Left ventricle myocardium superior (tissue), 1 donor: Measurements from ENCODE around the gene IQCH. TPM values are rescaled to one million over a fixed set of nuclear protein-coding genes. Genes with fewer than 3 reads are reported as not detected.
A peak's percentile ranks its signal among the peaks of the same experiment; 100 is the strongest.
"Not testable (repeated sequence)": the region's sequence is repeated elsewhere in the genome, so short reads cannot be mapped to it uniquely, and the experiment has no call there.

ENCODE experiments used
- ATAC-seq: fragments of 200-7000 bp; cut with Tn5 transposase; one replicate; pipeline ENCODE4 v1.9.1; 2020; ENCODE audit warnings: mild to moderate bottlenecking, moderate library complexity
- DNase-seq: peaks from one replicate; pipeline ENCODE4 v3.0.0-alpha.2; 2020
- intact Hi-C: fragments of 100-400 bp; cut with micrococcal nuclease; formaldehyde crosslinking; loops from one replicate; pipeline ENCODE4 v1.11.0; 2022
- total RNA-seq: library from RNA; stranded (reverse); fragmentation: NEBNext Ultra II Directional; extraction: Animal tissue kit (Norgen Biotek cat#: 25700); gene quantifications from one replicate; pipeline ENCODE4 v1.2.1, GENCODE V29; 2021
- donor health status: DM: no; HTN: yes; CAD: no; lungs with severe emphysema.

The IQCH gene
- total RNA-seq, 1 donor from 2014 or later, result 0.64 TPM

DNA sequence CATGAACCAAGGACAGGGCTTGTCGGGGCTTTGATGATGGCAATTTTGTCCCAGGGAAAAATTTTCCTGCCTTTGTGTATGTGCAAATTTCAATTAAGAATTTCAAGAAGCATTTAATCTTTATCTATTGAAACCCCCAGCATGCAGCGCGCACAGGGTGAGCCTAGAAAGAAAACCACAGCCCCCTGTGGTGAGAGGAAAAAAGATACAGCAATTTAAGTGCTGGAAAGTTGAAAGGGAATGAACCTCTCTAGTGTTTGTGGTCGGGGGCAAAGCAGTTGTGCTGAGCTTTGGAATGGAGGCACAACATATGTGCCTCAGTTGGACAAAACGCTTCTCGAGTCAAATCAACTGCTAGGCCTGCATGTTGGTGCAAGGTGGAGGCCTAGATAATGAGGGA, 154.6 kb downstream of the IQCH start:
- intact Hi-C loops, result no loop called here
- no peak for ATAC-seq
- DNase-seq, result no peak

GRCh38 chr15:67411486-67411885, 156.9 kb downstream of the IQCH start:
- intact Hi-C loops, result no loop called here
- no peak for ATAC-seq

GRCh38 chr15:67413770-67414390, 159.3 kb downstream of the IQCH start:
- peak; percentile 59 for ATAC-seq
- intact Hi-C loops, result no loop called here
- no peak for DNase-seq

More at GRCh38 chr15:67411486-67411885, 156.9 kb downstream of the IQCH start:
- DNase-seq, result no peak

- intact Hi-C loops, result no loop called here
- ATAC-seq (no peak), DNase-seq (no peak)
These were observed 160.6 kb downstream of the IQCH start for GRCh38 chr15:67415181-67415580.

- DNase-seq (no peak), ATAC-seq (no peak)
- intact Hi-C loops, result no loop called here
These were observed 162.3 kb downstream of the IQCH start for GRCh38 chr15:67416891-67417290.

- DNase-seq, result no peak
- no peak for ATAC-seq
- intact Hi-C loops, result no loop called here
These were observed 165.1 kb downstream of the IQCH start for GRCh38 chr15:67419705-67420104.

DNA sequence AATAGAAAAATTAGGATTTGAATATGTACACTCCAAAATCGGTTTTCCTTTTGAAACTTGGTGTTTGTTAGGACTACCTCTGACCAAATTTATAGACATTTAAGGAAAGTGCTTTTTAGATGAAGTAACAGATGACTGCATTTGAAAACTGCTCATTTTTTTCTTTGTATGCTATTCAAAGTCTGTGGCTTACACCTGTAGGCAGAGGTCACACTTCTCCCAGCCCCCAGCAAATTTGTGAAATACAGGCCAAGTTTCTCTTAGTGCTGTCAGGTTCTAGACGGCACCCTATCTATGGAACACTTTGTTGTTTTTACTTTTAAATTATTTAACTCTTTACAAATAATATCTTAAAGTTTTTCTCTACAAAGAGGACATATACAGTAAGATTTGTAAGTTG, 165.6 kb downstream of the IQCH start:
- DNase-seq (no peak), ATAC-seq (no peak)
- intact Hi-C loops, result no loop called here

- ATAC-seq (no peak), DNase-seq (no peak)
- intact Hi-C loops, result no loop called here
These were observed 166.5 kb downstream of the IQCH start for GRCh38 chr15:67421105-67421504.

DNA sequence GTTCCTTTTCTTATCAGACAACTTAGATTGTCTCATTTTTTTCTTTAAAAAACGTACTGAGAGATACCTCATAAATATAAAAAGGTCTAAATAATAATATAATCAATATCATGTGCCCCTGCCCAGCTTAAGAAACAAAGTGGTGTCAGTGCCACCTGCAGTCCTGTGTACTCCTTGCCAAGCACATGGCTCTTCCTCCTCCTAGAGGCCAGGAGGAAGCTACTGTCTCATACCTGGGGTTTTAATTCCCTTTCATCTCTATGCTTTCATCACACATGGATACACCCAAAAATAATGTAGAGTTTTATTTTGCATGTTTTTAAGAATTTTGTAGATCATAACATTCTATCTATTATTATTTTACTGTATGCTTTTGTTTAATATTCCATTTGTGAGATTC, 167.7 kb downstream of the IQCH start:
- DNase-seq (no peak), ATAC-seq (no peak)
- intact Hi-C loops, result no loop called here

DNA sequence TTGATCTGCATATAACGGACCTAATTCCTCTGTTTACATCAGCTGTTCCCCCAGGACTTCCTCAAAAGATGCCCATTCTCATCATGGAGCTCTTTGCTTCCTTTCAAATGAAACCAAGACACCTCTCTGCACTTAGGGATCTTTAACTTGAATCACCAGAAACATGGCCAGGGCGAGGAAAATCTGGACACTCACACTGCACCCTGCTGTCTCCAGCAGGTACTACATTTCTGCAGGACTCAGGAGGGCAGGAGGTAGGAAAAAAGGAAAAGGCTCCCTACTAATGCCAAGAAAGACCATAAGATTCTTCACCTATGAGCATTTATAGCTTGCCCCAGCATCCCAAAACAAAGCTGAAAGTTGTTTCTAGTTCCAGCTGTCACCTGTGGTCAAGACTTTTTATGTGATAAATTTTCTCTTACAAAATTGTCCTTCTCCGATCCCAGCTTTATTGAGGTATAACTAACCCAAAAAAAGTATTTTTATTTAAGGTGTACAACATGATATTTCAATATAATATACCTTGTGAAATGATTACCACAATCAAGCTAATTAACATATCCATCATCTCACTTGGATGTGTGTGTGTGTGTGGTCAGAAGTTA, 179.0 kb downstream of the IQCH start:
- intact Hi-C loops, result loop anchor here (5.0 kb wide), 1 partner anchor 486 kb away; no protein-coding TSS in a partner anchor
- DNase-seq, result peak; percentile 40
- peak; percentile 54 for ATAC-seq

DNA sequence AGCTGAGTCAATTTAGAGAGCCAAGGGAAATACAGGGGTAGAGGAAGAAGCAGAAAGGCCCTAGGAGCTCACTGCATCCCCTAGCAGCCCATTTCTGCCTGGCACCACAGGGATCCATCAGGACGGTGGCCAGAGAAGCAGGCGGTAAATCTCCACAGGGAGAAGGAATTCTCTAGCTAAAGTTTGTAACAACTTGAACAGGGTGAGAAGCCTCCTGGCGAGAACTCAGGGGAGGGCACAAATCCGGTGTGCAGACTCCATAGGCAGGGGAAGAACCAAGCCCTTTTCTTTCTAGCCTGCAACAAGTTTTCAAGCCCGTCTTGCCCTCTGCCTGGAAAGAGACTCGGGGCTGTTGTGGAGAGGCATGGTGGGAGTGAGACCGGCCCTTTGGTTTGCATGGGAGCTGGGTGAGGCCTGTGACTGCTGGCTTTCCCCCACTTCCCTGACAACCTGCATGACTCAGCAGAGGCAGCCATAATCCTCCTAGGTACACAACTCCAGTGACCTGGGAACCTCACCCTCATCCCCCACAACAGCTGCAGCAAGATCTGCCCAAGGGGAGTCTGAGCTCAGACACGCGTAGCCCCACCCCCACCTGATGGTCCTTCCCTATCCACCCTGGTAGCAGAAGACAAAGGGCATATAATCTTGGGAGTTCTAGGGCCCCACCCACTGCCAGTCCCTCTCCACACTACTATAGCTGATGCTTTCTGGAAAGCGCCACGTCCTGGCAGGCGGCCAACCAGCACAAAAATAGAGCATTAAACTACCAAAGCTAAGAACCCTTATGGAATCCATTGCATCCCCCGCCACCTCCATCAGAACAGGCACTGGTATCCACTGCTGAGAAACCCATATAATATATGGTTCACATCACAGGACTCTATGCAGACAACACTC, 182.0 kb downstream of the IQCH start:
- peak; percentile 63 for DNase-seq
- intact Hi-C loops, ATAC-seq: not testable (repeated sequence)

DNA sequence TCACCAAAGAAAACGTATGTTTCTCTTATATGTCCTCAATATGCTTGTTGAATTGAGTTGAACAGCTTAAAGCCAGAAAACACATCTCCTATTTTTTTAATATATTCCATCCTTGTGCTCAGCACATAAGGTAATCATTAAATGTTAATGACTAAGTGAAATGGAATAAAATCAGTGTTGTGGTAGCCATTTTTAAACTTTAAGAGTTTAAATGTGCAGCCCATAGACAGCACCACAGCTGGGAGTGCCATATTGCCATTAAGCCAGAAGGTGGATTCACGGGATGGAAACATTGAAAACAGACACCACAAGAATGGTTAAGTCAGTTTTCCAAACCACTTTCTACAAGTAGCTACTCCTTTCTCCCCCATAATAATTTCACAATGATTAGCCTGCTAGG, 189.5 kb downstream of the IQCH start:
- intact Hi-C loops, result no loop called here
- no peak for DNase-seq
- ATAC-seq, result no peak

- DNase-seq (no peak), ATAC-seq (no peak)
- intact Hi-C loops, result no loop called here
These were observed 191.9 kb downstream of the IQCH start for GRCh38 chr15:67446449-67446848.

DNA sequence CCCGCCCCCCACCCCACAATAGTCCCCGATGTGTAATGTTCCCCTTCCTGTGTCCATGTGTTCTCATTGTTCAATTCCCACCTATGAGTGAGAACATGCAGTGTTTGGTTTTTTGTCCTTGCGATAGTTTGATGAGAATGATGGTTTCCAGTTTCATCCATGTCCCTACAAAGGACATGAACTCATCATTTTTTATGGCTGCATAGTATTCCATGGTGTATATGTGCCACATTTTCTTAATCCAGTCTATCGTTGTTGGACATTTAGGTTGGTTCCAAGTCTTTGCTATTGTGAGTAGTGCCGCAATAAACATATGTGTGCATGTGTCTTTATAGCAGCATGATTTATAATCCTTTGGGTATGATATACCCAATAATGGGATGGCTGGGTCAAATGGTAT, 193.8 kb downstream of the IQCH start:
- not testable (repeated sequence) for ATAC-seq

GRCh38 chr15:67453703-67454102, 199.1 kb downstream of the IQCH start:
- ATAC-seq, DNase-seq: not testable (repeated sequence)
- intact Hi-C loops, result loop anchor here (10.0 kb wide), 1 partner anchor 381 kb away; no protein-coding TSS in a partner anchor

More for the DNA sequence above, 193.8 kb downstream of the IQCH start:
- intact Hi-C loops, DNase-seq: not testable (repeated sequence)

DNA sequence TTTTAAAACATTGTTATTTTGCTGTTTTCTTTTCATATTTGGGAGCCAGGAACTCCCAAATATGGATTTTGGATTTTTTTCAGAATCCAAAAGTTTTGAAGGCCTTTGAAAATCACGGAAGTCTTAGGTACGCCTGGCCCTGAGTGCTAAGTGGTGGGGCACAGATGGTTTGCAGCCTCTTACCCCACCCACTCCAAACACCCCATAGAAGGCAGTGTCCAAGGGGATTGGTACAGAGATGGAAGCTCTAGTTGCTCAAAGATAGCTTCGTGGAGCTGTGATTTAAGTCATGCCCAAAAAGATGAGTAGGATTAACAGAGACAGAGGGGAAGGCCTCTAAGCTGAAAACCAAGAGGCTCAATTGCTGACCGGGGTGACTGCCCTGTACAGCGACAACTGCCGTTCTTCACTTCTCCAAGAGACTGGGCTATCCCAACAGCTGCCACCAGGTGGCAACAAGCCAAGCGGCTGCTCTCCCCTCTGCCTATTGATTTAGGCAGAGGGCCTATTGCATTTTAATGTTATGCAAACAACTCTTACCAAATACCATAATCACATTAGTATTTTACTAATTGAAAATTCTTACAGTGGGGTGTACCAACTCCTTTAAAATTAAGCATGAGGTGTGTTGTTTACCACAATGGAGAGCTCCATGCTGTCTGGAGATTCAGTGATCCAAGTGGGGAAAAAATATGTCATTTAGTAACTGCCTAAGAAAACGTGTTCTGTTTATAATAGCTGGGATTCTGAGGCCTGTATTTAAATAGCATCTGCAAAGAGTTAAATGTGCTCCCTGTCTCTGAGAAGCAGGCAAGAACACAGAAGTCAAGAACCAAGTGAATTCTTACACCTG, 202.3 kb downstream of the IQCH start:
- DNase-seq, result peak; percentile 87
- intact Hi-C loops, result loop anchor here (10.0 kb wide), 1 partner anchor 378 kb away; no protein-coding TSS in a partner anchor
- ATAC-seq, result peak; percentile 86

DNA sequence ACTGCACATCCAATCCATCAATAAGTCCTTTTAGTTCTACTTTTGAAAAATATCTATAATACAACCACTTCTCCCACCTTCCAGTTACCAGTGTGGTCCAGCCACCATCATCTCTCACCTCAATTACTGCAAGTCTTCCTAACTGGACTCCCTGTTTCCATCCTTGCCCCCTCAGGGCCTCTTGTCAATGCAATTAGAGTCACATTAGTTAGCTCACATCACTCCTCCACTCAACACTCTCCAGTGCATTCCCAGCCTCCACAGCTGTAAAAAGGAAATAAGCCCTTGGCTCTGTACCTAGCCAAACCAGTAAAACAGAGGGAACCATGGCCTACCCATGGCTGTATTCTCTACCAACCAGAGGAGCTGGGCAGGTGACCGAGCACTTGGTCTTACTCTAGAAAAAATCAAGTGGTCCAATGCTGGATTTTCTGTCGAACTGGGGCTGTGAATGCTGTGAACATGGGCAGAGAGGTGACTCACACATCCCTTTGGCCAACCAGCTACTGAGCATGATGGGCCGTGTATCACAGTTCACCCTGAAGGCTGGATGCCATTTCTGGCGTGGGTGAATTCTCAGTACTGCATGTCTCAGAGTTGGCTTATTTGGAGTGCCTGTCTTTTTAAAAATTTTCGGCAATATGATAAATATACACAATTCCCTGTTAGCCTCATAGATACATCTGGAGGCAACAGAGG, 203.9 kb downstream of the IQCH start:
- DNase-seq, result no peak
- ATAC-seq, result no peak
- intact Hi-C loops, result loop anchor here (10.0 kb wide), 1 partner anchor 376 kb away; no protein-coding TSS in a partner anchor

- ATAC-seq (no peak), DNase-seq (no peak)
- intact Hi-C loops, result no loop called here
These were observed 205.9 kb downstream of the IQCH start for GRCh38 chr15:67460521-67460920.
